Neural cell (in vitro differentiated cells): ENCODE results near the gene ATP1A4. TPM values are rescaled to one million over a fixed set of nuclear protein-coding genes. Genes with fewer than 3 reads are reported as not detected.
A peak's percentile ranks its signal among the peaks of the same experiment; 100 is the strongest.

Experiments
- H2AFZ ChIP-seq: fragments of 200-600, 300-800 bp; sonication (generic), shearing (Covaris generic); 2 replicates; pipeline ENCODE4 v1.6.0; 2014; ENCODE audit warnings: low read depth, mild to moderate bottlenecking, antibody characterized with exemption, low read length, moderate library complexity
- H3F3A ChIP-seq: fragments of 200-600 bp; shearing (Covaris generic); 2 replicates; pipeline ENCODE4 v1.6.1; 2016; ENCODE audit warnings: mild to moderate bottlenecking, moderate library complexity, mixed read lengths, antibody characterized with exemption, low read length; ENCODE audit not compliant: insufficient read depth, poor library complexity, severe bottlenecking
- H3K27ac ChIP-seq: fragments of 200-600, 300-800 bp; sonication (generic), shearing (Covaris generic); 2 replicates; pipeline ENCODE4 v1.5.1; 2014; ENCODE audit warnings: mild to moderate bottlenecking, low read length, moderate library complexity
- H3K27me3 ChIP-seq: fragments of 300-800, 200-600 bp; sonication (generic), shearing (Covaris generic); 2 replicates; pipeline ENCODE4 v1.6.0; 2014; ENCODE audit warnings: mild to moderate bottlenecking, low read depth, low read length, moderate library complexity; ENCODE audit not compliant: insufficient read depth
- H3K36me3 ChIP-seq: fragments of 300-800, 200-600 bp; sonication (generic), shearing (Covaris generic); 2 replicates; pipeline ENCODE4 v1.5.1; 2014; ENCODE audit warnings: mild to moderate bottlenecking, antibody characterized with exemption, low read length, moderate library complexity; ENCODE audit not compliant: insufficient read depth
- H3K4me2 ChIP-seq: fragments of 300-800, 200-600 bp; sonication (generic), shearing (Covaris generic); 2 replicates; pipeline ENCODE4 v1.6.0; 2014; ENCODE audit warnings: mild to moderate bottlenecking, low read length
- H3K4me3 ChIP-seq: fragments of 300-800, 200-600 bp; sonication (generic), shearing (Covaris generic); 2 replicates; pipeline ENCODE4 v1.5.1; 2014; ENCODE audit warnings: mild to moderate bottlenecking, low read length, moderate library complexity
- H3K79me2 ChIP-seq: fragments of 200-600 bp; shearing (Covaris generic); replicated peaks from 2 replicates; pipeline ENCODE4 v1.6.0; 2014; ENCODE audit warnings: mild to moderate bottlenecking, low read length, moderate library complexity; ENCODE audit not compliant: insufficient read depth
- H3K9ac ChIP-seq: fragments of 300-800, 200-600 bp; sonication (generic), shearing (Covaris generic); 2 replicates; pipeline ENCODE4 v1.6.1; 2016; ENCODE audit warnings: mild to moderate bottlenecking, low read length, mixed read lengths
- H3K9me2 ChIP-seq: fragments of 200-600 bp; shearing (Covaris generic); 2 replicates; pipeline ENCODE4 v1.6.1; 2016; ENCODE audit warnings: mild to moderate bottlenecking, low read length, mixed read lengths; ENCODE audit not compliant: insufficient read depth
- H3K9me3 ChIP-seq: fragments of 200-600, 300-800 bp; sonication (generic), shearing (Covaris generic); 2 replicates; pipeline ENCODE4 v1.6.1; 2016; ENCODE audit warnings: mild to moderate bottlenecking, mixed run types, low read length, moderate library complexity, mixed read lengths
- H4K20me1 ChIP-seq: fragments of 200-600 bp; shearing (Covaris generic); 2 replicates; pipeline ENCODE4 v1.6.1; 2016; ENCODE audit warnings: mild to moderate bottlenecking, mixed run types; ENCODE audit not compliant: insufficient read depth
- EP300 ChIP-seq: fragments of 450-650 bp; conservative IDR thresholded peaks from 2 replicates; pipeline ENCODE4 v1.6.1; 2014; ENCODE audit warnings: antibody characterized with exemption, mild to moderate bottlenecking, moderate library complexity; ENCODE audit not compliant: poor library complexity, severe bottlenecking
- EZH2 ChIP-seq: fragments of 200-600, 300-800 bp; shearing (Covaris generic), sonication (generic); IDR thresholded peaks from 2 replicates; pipeline ENCODE4 v1.6.1; 2014; ENCODE audit warnings: antibody characterized with exemption, low read length, borderline replicate concordance, mild to moderate bottlenecking; ENCODE audit not compliant: insufficient read depth, poor library complexity, severe bottlenecking
- MXI1 ChIP-seq: fragments of 450-650 bp; conservative IDR thresholded peaks from 2 replicates; pipeline ENCODE4 v1.6.1; 2014; ENCODE audit warnings: antibody characterized with exemption, mild to moderate bottlenecking; ENCODE audit not compliant: poor library complexity, severe bottlenecking
- POLR2AphosphoS5 ChIP-seq: IDR thresholded peaks from 2 replicates; pipeline ENCODE4 v1.6.1; 2012
- RAD21 ChIP-seq: fragments of 450-650 bp; conservative IDR thresholded peaks from 2 replicates; pipeline ENCODE4 v1.6.1; 2014; ENCODE audit warnings: antibody characterized with exemption, mild to moderate bottlenecking, moderate library complexity
- SMC3 ChIP-seq: fragments of 450-650 bp; conservative IDR thresholded peaks from 2 replicates; pipeline ENCODE4 v1.6.1; 2014; ENCODE audit warnings: antibody characterized with exemption, mild to moderate bottlenecking, moderate library complexity; ENCODE audit not compliant: poor library complexity
- polyA minus RNA-seq: library from RNA; depleted of rRNA, polyadenylated mRNA; stranded (reverse); fragments of >200 nt; gene quantifications from 2 replicates; pipeline ENCODE4 v1.2.3, GENCODE V29; 2014
- polyA plus RNA-seq: library from polyadenylated mRNA; depleted of rRNA; stranded (reverse); fragments of >200 nt; gene quantifications from 2 replicates; pipeline ENCODE4 v1.2.3, GENCODE V29; 2014
- TF ChIP-seq, protein P1 (sequence below): fragments of 450-650 bp; IDR thresholded peaks from 2 replicates; pipeline ENCODE4 v1.5.1; 2014; ENCODE audit warnings: antibody characterized with exemption, mild to moderate bottlenecking, moderate library complexity; ENCODE audit not compliant: poor library complexity, severe bottlenecking

The ATP1A4 gene
- polyA plus RNA-seq, result not detected in 2 replicates
- polyA minus RNA-seq, result not detected in 2 replicates

- no peaks in the 10 kb centered on the region for H3K36me3 ChIP-seq
- no peak within 1 kb of the TSS for H3K4me2 ChIP-seq
- TF ChIP-seq EZH2, result no peak
- no peak within 1 kb of the TSS for H3K27ac ChIP-seq
- H3K9me3 ChIP-seq, result no peaks in the 10 kb centered on the region
- no peak within 1 kb of the TSS for H3K4me3 ChIP-seq
- H4K20me1 ChIP-seq, result no peaks in the 10 kb centered on the region
- no peak within 1 kb of the TSS for H2AFZ ChIP-seq
- no peaks in the 10 kb centered on the region for H3K79me2 ChIP-seq
- no peak within 1 kb of the TSS for H3K9ac ChIP-seq
- H3K27me3 ChIP-seq, result no peaks in the 10 kb centered on the region
- H3F3A ChIP-seq, result no peaks in the 10 kb centered on the region
- H3K9me2 ChIP-seq, result no peaks in the 10 kb centered on the region
These were observed at the start of gene ATP1A4 for GRCh38 chr1:160151303-160151702. ATP1A4 (plus strand) TSS chr1:160151603; CDS start chr1:160152041, 438 bp downstream.

- Histone ChIP-seq H3K4me2 (no peak overlapping the region), H3K27ac (no peak overlapping the region), H2AFZ (no peak overlapping the region)
These were observed 49.5 kb upstream of the ATP1A4 start for GRCh38 chr1:160101717-160102522.

GRCh38 chr1:160103658-160104408 lies 47.6 kb upstream of the ATP1A4 start:
- no peak overlapping the region for H2AFZ ChIP-seq
- H3K27ac ChIP-seq, result no peak overlapping the region
- no peak overlapping the region for H3K4me2 ChIP-seq

More at GRCh38 chr1:160101717-160102522, 49.5 kb upstream of the ATP1A4 start:
- Histone ChIP-seq H3K4me3 (no peak overlapping the region), H3K9me3 (no peaks in the 10 kb centered on the region), H3K36me3 (no peaks in the 10 kb centered on the region), H3F3A (no peaks in the 10 kb centered on the region), H3K9me2 (no peaks in the 10 kb centered on the region), H3K27me3 (no peaks in the 10 kb centered on the region), H3K79me2 (no peaks in the 10 kb centered on the region), H4K20me1 (no peaks in the 10 kb centered on the region), H3K9ac (no peak overlapping the region)
- TF ChIP-seq EP300, result peak; percentile 14
- TF ChIP-seq, protein P1, sequence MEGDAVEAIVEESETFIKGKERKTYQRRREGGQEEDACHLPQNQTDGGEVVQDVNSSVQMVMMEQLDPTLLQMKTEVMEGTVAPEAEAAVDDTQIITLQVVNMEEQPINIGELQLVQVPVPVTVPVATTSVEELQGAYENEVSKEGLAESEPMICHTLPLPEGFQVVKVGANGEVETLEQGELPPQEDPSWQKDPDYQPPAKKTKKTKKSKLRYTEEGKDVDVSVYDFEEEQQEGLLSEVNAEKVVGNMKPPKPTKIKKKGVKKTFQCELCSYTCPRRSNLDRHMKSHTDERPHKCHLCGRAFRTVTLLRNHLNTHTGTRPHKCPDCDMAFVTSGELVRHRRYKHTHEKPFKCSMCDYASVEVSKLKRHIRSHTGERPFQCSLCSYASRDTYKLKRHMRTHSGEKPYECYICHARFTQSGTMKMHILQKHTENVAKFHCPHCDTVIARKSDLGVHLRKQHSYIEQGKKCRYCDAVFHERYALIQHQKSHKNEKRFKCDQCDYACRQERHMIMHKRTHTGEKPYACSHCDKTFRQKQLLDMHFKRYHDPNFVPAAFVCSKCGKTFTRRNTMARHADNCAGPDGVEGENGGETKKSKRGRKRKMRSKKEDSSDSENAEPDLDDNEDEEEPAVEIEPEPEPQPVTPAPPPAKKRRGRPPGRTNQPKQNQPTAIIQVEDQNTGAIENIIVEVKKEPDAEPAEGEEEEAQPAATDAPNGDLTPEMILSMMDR, result no peak

More at GRCh38 chr1:160103658-160104408, 47.6 kb upstream of the ATP1A4 start:
- Histone ChIP-seq H3K36me3 (no peaks in the 10 kb centered on the region), H3K9me2 (no peaks in the 10 kb centered on the region), H3F3A (no peaks in the 10 kb centered on the region), H3K4me3 (no peak overlapping the region), H3K9me3 (no peaks in the 10 kb centered on the region), H4K20me1 (no peaks in the 10 kb centered on the region), H3K79me2 (no peaks in the 10 kb centered on the region), H3K27me3 (no peaks in the 10 kb centered on the region), H3K9ac (no peak overlapping the region)
- TF ChIP-seq, protein P1, result no peak
- TF ChIP-seq RAD21 (no peak), POLR2AphosphoS5 (no peak), EZH2 (no peak), EP300 (no peak), SMC3 (no peak), MXI1 (no peak)
